WTC11 (cell line): ENCODE data around the gene ISCA1. TPM values are rescaled to one million over a fixed set of nuclear protein-coding genes. Genes with fewer than 3 reads are reported as not detected.

ENCODE experiments used
- ATAC-seq: fragments of 200-7000 bp; cut with Tn5 transposase; 2 replicates; pipeline ENCODE4 v1.10.0; 2021; ENCODE audit warnings: mild to moderate bottlenecking, moderate library complexity
- CTCF ChIA-PET: fragments of 300-600 bp; sonication (Branson Sonifier 250); formaldehyde crosslinking; loops from one replicate; lab custom pipeline; 2021; ENCODE audit warnings: antibody characterized with exemption; lab: Charles Lee
- POLR2A ChIA-PET: fragments of 350-600 bp; sonication (Branson Sonifier 250); formaldehyde crosslinking; loops from one replicate; lab custom pipeline; 2021; ENCODE audit warnings: antibody characterized with exemption; lab: Charles Lee
- DNase-seq: peaks from one replicate; pipeline ENCODE4 v3.0.0; 2021; ENCODE audit warnings: low spot score
- H3K27ac Mint-ChIP-seq: 2 replicates; pipeline ENCODE4 v1.8.0; 2021; ENCODE audit warnings: mixed read lengths
- H3K27me3 Mint-ChIP-seq: 2 replicates; pipeline ENCODE4 v1.8.0; 2021; ENCODE audit warnings: low read depth, mild to moderate bottlenecking, moderate library complexity, mixed read lengths
- H3K36me3 Mint-ChIP-seq: 2 replicates; pipeline ENCODE4 v1.8.0; 2021; ENCODE audit warnings: mixed read lengths
- H3K4me1 Mint-ChIP-seq: 2 replicates; pipeline ENCODE4 v1.8.0; 2022; ENCODE audit warnings: mixed read lengths
- H3K4me3 Mint-ChIP-seq: 2 replicates; pipeline ENCODE4 v1.8.0; 2021; ENCODE audit warnings: mild to moderate bottlenecking, moderate library complexity, mixed read lengths
- H3K9me3 Mint-ChIP-seq: 2 replicates; pipeline ENCODE4 v1.8.0; 2021; ENCODE audit warnings: mixed read lengths
- E2F4 ChIP-seq: sonication (generic); formaldehyde crosslinking; IDR thresholded peaks from 2 replicates; pipeline ENCODE4 v1.8.1; 2022; ENCODE audit warnings: low read depth, mild to moderate bottlenecking, moderate library complexity, missing genetic modification reagents, borderline replicate concordance
- E2F5 ChIP-seq: sonication (generic); formaldehyde crosslinking; IDR thresholded peaks from 2 replicates; pipeline ENCODE4 v1.8.1; 2022; ENCODE audit warnings: mild to moderate bottlenecking, moderate library complexity, missing genetic modification reagents
- ESRRA ChIP-seq: sonication (generic); formaldehyde crosslinking; IDR thresholded peaks from 2 replicates; pipeline ENCODE4 v1.8.1; 2022; ENCODE audit warnings: mild to moderate bottlenecking, missing genetic modification reagents, borderline replicate concordance
- FOXJ3 ChIP-seq: sonication (generic); formaldehyde crosslinking; IDR thresholded peaks from 2 replicates; pipeline ENCODE4 v1.9.0; 2021; ENCODE audit warnings: missing genetic modification reagents, mild to moderate bottlenecking, borderline replicate concordance
- GABPB1 ChIP-seq: sonication (generic); formaldehyde crosslinking; IDR thresholded peaks from 2 replicates; pipeline ENCODE4 v1.8.1; 2023; ENCODE audit warnings: mild to moderate bottlenecking, missing genetic modification reagents
- GRHL2 ChIP-seq: fragments of 250-450 bp; sonication (Bioruptor Pico); IDR thresholded peaks from 2 replicates; pipeline ENCODE4 v1.8.0; 2022; ENCODE audit warnings: mild to moderate bottlenecking, moderate library complexity; ENCODE audit not compliant: insufficient replicate concordance, severe bottlenecking
- NFYB ChIP-seq: sonication (generic); formaldehyde crosslinking; conservative IDR thresholded peaks from 2 replicates; pipeline ENCODE4 v1.8.0; 2022; ENCODE audit warnings: low read depth, missing genetic modification reagents
- NR3C1 ChIP-seq: sonication (generic); formaldehyde crosslinking; conservative IDR thresholded peaks from 2 replicates; pipeline ENCODE4 v1.8.1; 2023; ENCODE audit warnings: low read depth, mild to moderate bottlenecking, missing genetic modification reagents
- OVOL2 ChIP-seq: fragments of 250-450 bp; sonication (Bioruptor Pico); IDR thresholded peaks from 2 replicates; pipeline ENCODE4 v1.9.0; 2021; ENCODE audit warnings: mild to moderate bottlenecking, borderline replicate concordance
- PRDM15 ChIP-seq: sonication (generic); formaldehyde crosslinking; IDR thresholded peaks from 2 replicates; pipeline ENCODE4 v1.8.0; 2022; ENCODE audit warnings: missing genetic modification reagents
- RORB ChIP-seq: fragments of 250-450 bp; sonication (Bioruptor Pico); IDR thresholded peaks from 2 replicates; pipeline ENCODE4 v1.9.0; 2021; ENCODE audit warnings: mild to moderate bottlenecking
- ZBTB21 ChIP-seq: sonication (generic); formaldehyde crosslinking; IDR thresholded peaks from 2 replicates; pipeline ENCODE4 v1.8.1; 2023; ENCODE audit warnings: mild to moderate bottlenecking, missing genetic modification reagents, borderline replicate concordance
- ZNF219 ChIP-seq: sonication (generic); formaldehyde crosslinking; IDR thresholded peaks from 2 replicates; pipeline ENCODE4 v1.8.0; 2023; ENCODE audit warnings: missing genetic modification reagents, mild to moderate bottlenecking, borderline replicate concordance
- ZNF232 ChIP-seq: sonication (generic); formaldehyde crosslinking; IDR thresholded peaks from 2 replicates; pipeline ENCODE4 v1.8.0; 2022; ENCODE audit warnings: mild to moderate bottlenecking, missing genetic modification reagents
- ZNF317 ChIP-seq: sonication (generic); formaldehyde crosslinking; IDR thresholded peaks from 2 replicates; pipeline ENCODE4 v1.8.1; 2023; ENCODE audit warnings: low read depth, mild to moderate bottlenecking, moderate library complexity, missing genetic modification reagents, borderline replicate concordance
- ZNF416 ChIP-seq: fragments of 250-450 bp; sonication (Bioruptor Pico); IDR thresholded peaks from 2 replicates; pipeline ENCODE4 v1.9.0; 2021; ENCODE audit warnings: mild to moderate bottlenecking, inconsistent platforms
- ZNF671 ChIP-seq: fragments of 250-450 bp; sonication (Bioruptor Pico); IDR thresholded peaks from 2 replicates; pipeline ENCODE4 v1.8.0; 2021; ENCODE audit warnings: mild to moderate bottlenecking
- total RNA-seq: library from RNA; stranded (reverse); gene quantifications from 3 replicates; pipeline ENCODE4 v1.2.3, GENCODE V29; 2021
- TF ChIP-seq, protein P1 (sequence below): fragments of 250-450 bp; sonication (Bioruptor Pico); IDR thresholded peaks from 2 replicates; pipeline ENCODE4 v1.9.0; 2021; ENCODE audit warnings: moderate library complexity, mild to moderate bottlenecking, inconsistent platforms, borderline replicate concordance
- TF ChIP-seq, protein P2 (sequence below): fragments of 250-450 bp; sonication (Bioruptor Pico); IDR thresholded peaks from 2 replicates; pipeline ENCODE4 v1.8.0; 2021; ENCODE audit warnings: mild to moderate bottlenecking
- TF ChIP-seq, protein P3 (sequence below): fragments of 250-450 bp; sonication (Bioruptor Pico); IDR thresholded peaks from 2 replicates; pipeline ENCODE4 v1.9.0; 2021; ENCODE audit warnings: mild to moderate bottlenecking, borderline replicate concordance
- TF ChIP-seq, protein P4 (sequence below): sonication (generic); formaldehyde crosslinking; IDR thresholded peaks from 2 replicates; pipeline ENCODE4 v1.8.0; 2022; ENCODE audit warnings: mild to moderate bottlenecking, missing genetic modification reagents

ISCA1 gene
- total RNA-seq, 1 experiment from 2014 or later, result 35.5 TPM

DNA sequence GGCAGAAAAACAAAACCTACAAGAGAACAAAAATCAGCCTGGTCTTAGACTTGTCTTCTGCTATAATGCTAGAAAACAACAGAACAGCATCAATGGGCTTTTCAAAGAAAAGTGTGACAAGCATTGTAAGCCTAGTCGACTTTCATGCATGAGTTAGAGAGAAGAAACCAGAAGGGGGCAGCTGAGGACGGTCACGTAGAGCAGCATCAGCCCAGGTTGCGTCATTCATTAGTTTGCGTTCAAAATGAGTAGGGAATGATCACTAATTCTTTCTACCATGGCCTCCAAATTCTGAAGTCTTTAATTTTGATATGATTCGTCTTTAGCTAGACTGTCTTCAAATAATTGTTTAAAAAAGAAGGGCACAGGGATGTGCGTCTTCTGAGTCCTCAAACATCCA lies 4.7 kb upstream of the ISCA1 start:
- H3K36me3 Mint-ChIP-seq, result no peaks in the 10 kb centered on the region
- DNase-seq, result peak; percentile 41
- H3K9me3 Mint-ChIP-seq, result no peaks in the 10 kb centered on the region
- TF ChIP-seq E2F5 (CRISPR knock-in tag) (no peak), GABPB1 (CRISPR knock-in tag) (peak; percentile 89)
- TF ChIP-seq, all 79 proteins: peak for 1
- POLR2A ChIA-PET, result no interaction called here
- ATAC-seq, result peak; percentile 32
- CTCF ChIA-PET, result interaction anchor here (1.0 to 1.3 kb wide), 3 partner anchors 9 to 462 kb away, joined by 3 to 7 read pairs (median 3); no protein-coding TSS in a partner anchor
- peak overlapping the region; percentile 97 for H3K27ac Mint-ChIP-seq
- peaks cover 9% of the 10 kb centered on the region for H3K27me3 Mint-ChIP-seq
- no peak overlapping the region for H3K4me3 Mint-ChIP-seq
- H3K4me1 Mint-ChIP-seq, result peaks cover 45% of the 10 kb centered on the region

DNA sequence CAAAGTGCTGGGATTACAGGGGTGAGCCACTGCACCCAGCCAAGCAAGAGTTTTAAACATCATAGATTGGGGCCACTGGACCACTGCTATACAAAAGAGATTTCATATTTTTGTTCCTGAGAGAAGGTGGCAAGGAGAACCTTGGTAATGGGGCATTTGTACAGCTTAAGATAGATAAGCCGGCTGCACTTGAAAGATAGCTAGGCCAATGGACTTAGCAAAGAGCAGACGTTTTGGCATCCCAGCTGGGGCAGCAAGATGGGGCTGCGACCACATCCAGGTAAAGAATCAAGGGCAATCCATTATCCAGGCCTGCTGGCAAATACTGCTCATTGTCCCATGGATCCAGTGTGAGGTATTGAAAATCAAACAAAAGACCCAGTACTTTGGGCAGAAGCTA lies 3.9 kb upstream of the ISCA1 start:
- CTCF ChIA-PET, result interaction anchor here (0.6 to 1.3 kb wide), 2 partner anchors 18 to 84 kb away, joined by 3 to 7 read pairs; no protein-coding TSS in a partner anchor
- Mint-ChIP-seq H3K27ac (peak overlapping the region; percentile 97), H3K4me3 (no peak overlapping the region), H3K9me3 (no peaks in the 10 kb centered on the region), H3K4me1 (peaks cover 47% of the 10 kb centered on the region), H3K36me3 (no peaks in the 10 kb centered on the region), H3K27me3 (peaks cover 9% of the 10 kb centered on the region)
- ATAC-seq, result no peak
- TF ChIP-seq NR3C1 (CRISPR knock-in tag) (no peak), ESRRA (CRISPR knock-in tag) (no peak), ZNF232 (CRISPR knock-in tag) (no peak), ZNF671 (CRISPR knock-in tag) (no peak), NFYB (CRISPR knock-in tag) (no peak), ZNF219 (CRISPR knock-in tag) (no peak), FOXJ3 (CRISPR knock-in tag) (no peak), GRHL2 (CRISPR knock-in tag) (no peak), RORB (CRISPR knock-in tag) (no peak), GABPB1 (CRISPR knock-in tag) (no peak), ZNF416 (no peak), PRDM15 (CRISPR knock-in tag) (no peak), ZNF317 (CRISPR knock-in tag) (no peak), OVOL2 (no peak), ZBTB21 (CRISPR knock-in tag) (no peak), E2F4 (CRISPR knock-in tag) (no peak)
- TF ChIP-seq, protein P1, sequence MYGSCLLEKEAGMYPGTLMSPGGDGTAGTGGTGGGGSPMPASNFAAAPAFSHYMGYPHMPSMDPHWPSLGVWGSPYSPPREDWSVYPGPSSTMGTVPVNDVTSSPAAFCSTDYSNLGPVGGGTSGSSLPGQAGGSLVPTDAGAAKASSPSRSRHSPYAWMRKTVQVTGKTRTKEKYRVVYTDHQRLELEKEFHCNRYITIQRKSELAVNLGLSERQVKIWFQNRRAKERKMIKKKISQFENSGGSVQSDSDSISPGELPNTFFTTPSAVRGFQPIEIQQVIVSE, result no peak
- TF ChIP-seq, protein P2, sequence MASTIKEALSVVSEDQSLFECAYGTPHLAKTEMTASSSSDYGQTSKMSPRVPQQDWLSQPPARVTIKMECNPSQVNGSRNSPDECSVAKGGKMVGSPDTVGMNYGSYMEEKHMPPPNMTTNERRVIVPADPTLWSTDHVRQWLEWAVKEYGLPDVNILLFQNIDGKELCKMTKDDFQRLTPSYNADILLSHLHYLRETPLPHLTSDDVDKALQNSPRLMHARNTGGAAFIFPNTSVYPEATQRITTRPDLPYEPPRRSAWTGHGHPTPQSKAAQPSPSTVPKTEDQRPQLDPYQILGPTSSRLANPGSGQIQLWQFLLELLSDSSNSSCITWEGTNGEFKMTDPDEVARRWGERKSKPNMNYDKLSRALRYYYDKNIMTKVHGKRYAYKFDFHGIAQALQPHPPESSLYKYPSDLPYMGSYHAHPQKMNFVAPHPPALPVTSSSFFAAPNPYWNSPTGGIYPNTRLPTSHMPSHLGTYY (CRISPR knock-in tag), result no peak
- TF ChIP-seq, protein P3, sequence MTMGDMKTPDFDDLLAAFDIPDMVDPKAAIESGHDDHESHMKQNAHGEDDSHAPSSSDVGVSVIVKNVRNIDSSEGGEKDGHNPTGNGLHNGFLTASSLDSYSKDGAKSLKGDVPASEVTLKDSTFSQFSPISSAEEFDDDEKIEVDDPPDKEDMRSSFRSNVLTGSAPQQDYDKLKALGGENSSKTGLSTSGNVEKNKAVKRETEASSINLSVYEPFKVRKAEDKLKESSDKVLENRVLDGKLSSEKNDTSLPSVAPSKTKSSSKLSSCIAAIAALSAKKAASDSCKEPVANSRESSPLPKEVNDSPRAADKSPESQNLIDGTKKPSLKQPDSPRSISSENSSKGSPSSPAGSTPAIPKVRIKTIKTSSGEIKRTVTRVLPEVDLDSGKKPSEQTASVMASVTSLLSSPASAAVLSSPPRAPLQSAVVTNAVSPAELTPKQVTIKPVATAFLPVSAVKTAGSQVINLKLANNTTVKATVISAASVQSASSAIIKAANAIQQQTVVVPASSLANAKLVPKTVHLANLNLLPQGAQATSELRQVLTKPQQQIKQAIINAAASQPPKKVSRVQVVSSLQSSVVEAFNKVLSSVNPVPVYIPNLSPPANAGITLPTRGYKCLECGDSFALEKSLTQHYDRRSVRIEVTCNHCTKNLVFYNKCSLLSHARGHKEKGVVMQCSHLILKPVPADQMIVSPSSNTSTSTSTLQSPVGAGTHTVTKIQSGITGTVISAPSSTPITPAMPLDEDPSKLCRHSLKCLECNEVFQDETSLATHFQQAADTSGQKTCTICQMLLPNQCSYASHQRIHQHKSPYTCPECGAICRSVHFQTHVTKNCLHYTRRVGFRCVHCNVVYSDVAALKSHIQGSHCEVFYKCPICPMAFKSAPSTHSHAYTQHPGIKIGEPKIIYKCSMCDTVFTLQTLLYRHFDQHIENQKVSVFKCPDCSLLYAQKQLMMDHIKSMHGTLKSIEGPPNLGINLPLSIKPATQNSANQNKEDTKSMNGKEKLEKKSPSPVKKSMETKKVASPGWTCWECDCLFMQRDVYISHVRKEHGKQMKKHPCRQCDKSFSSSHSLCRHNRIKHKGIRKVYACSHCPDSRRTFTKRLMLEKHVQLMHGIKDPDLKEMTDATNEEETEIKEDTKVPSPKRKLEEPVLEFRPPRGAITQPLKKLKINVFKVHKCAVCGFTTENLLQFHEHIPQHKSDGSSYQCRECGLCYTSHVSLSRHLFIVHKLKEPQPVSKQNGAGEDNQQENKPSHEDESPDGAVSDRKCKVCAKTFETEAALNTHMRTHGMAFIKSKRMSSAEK (CRISPR knock-in tag), result no peak
- TF ChIP-seq, protein P4, sequence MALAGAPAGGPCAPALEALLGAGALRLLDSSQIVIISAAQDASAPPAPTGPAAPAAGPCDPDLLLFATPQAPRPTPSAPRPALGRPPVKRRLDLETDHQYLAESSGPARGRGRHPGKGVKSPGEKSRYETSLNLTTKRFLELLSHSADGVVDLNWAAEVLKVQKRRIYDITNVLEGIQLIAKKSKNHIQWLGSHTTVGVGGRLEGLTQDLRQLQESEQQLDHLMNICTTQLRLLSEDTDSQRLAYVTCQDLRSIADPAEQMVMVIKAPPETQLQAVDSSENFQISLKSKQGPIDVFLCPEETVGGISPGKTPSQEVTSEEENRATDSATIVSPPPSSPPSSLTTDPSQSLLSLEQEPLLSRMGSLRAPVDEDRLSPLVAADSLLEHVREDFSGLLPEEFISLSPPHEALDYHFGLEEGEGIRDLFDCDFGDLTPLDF (CRISPR knock-in tag), result no peak
- POLR2A ChIA-PET, result interaction anchor here (0.6 kb wide), 1 partner anchor 18 kb away, joined by 3 read pairs; no protein-coding TSS in a partner anchor
- DNase-seq, result no peak
